IPS-18c (cell line): ENCODE results near the gene GMPPA.

Source experiments
- H3K4me3 ChIP-seq: 2 replicates; pipeline ENCODE4 v1.7.0; 2013; ENCODE audit warnings: low read depth, mild to moderate bottlenecking, low read length, moderate library complexity; ENCODE audit not compliant: insufficient read depth
- H3K9me3 ChIP-seq: one replicate; pipeline ENCODE4 v1.6.1; 2013; ENCODE audit warnings: mild to moderate bottlenecking, low read length, moderate library complexity; ENCODE audit not compliant: control insufficient read depth, insufficient read depth

GMPPA gene

GRCh38 chr2:219552382-219553167 is 53.9 kb downstream of the GMPPA start:
- H3K4me3 ChIP-seq, result peak overlapping the region; percentile 87
- no peaks in the 10 kb centered on the region for H3K9me3 ChIP-seq

- H3K9me3 ChIP-seq, result no peaks in the 10 kb centered on the region
Measured at GRCh38 chr2:219553168-219553417, 54.4 kb downstream of the GMPPA start.

GRCh38 chr2:219553463-219553963 is 54.8 kb downstream of the GMPPA start:
- Histone ChIP-seq H3K9me3 (no peaks in the 10 kb centered on the region), H3K4me3 (peak overlapping the region; percentile 15; the same call in 1 of the 2 replicates)

More at GRCh38 chr2:219553168-219553417, 54.4 kb downstream of the GMPPA start:
- H3K4me3 ChIP-seq, result peak overlapping the region; percentile 87

GRCh38 chr2:219554350-219554749 is 55.7 kb downstream of the GMPPA start:
- H3K4me3 ChIP-seq, result no peak overlapping the region
- H3K9me3 ChIP-seq, result no peaks in the 10 kb centered on the region

- Histone ChIP-seq H3K4me3 (no peak overlapping the region), H3K9me3 (no peaks in the 10 kb centered on the region)
Measured at GRCh38 chr2:219555956-219556355, 57.3 kb downstream of the GMPPA start.

GRCh38 chr2:219556413-219556812 is 57.7 kb downstream of the GMPPA start:
- Histone ChIP-seq H3K9me3 (no peaks in the 10 kb centered on the region), H3K4me3 (no peak overlapping the region)
